Mesodermal cell (in vitro differentiated cells): ENCODE data around the gene MTG1.
"Not testable (repeated sequence)": the region's sequence is repeated elsewhere in the genome, so short reads cannot be mapped to it uniquely, and the experiment has no call there.

ENCODE experiments used
- H3K27ac ChIP-seq: 2 replicates; pipeline ENCODE4 v1.7.0; 2013; ENCODE audit warnings: mild to moderate bottlenecking, low read depth, low read length, moderate library complexity; ENCODE audit not compliant: severe bottlenecking
- H3K36me3 ChIP-seq: 2 replicates; pipeline ENCODE4 v1.7.1; 2013; ENCODE audit warnings: mild to moderate bottlenecking, low read length, moderate library complexity; ENCODE audit not compliant: control insufficient read depth, insufficient read depth
- H3K4me1 ChIP-seq: one replicate; pipeline ENCODE4 v1.7.1; 2013; ENCODE audit warnings: mild to moderate bottlenecking, low read length; ENCODE audit not compliant: insufficient read depth, control insufficient read depth, poor library complexity, severe bottlenecking
- H3K4me3 ChIP-seq: 2 replicates; pipeline ENCODE4 v1.7.0; 2013; ENCODE audit warnings: low read length, control low read depth, mild to moderate bottlenecking; ENCODE audit not compliant: insufficient read depth, poor library complexity, severe bottlenecking; ENCODE audit errors: extremely low read depth
- H3K9me3 ChIP-seq: 2 replicates; pipeline ENCODE4 v1.7.1; 2013; ENCODE audit warnings: mild to moderate bottlenecking, low read length, moderate library complexity; ENCODE audit not compliant: control insufficient read depth
- WGBS, 2 experiments: methylation state at CpG; one replicate each; pipeline ENCODE4 v1.1.5; 2013; ENCODE audit warnings: missing lambda C conversion rate in 2 of 2; ENCODE audit not compliant: insufficient coverage in 2 of 2; 5-methylcytosine and 5-hydroxymethylcytosine counted together

MTG1 gene

DNA sequence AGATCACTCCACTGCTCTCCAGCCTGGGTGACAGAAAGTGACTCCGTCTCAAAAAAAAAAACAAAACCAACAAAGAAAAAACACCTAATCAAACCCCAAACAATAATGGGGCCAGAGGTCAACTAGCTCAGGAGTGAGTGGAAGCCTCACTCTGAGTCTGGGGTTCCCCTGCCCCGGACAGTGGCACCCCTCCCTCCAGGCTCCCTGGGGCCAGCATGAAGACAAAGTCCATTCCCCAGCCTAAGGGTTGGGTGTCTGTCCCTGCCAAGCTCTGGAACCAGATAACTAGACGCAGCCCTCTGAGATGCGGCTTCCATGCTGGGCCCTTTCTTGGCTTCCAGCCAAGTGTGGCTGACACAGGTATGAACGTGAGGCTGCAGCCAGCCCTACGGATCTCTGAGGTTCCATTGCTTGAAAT is 34.4 kb upstream of the MTG1 start:
- peaks cover 49% of the 10 kb centered on the region for H3K36me3 ChIP-seq
- 62 to 85% methylated on average over 5 to 6 of the region's 6 CpGs for WGBS, 2 experiments

DNA sequence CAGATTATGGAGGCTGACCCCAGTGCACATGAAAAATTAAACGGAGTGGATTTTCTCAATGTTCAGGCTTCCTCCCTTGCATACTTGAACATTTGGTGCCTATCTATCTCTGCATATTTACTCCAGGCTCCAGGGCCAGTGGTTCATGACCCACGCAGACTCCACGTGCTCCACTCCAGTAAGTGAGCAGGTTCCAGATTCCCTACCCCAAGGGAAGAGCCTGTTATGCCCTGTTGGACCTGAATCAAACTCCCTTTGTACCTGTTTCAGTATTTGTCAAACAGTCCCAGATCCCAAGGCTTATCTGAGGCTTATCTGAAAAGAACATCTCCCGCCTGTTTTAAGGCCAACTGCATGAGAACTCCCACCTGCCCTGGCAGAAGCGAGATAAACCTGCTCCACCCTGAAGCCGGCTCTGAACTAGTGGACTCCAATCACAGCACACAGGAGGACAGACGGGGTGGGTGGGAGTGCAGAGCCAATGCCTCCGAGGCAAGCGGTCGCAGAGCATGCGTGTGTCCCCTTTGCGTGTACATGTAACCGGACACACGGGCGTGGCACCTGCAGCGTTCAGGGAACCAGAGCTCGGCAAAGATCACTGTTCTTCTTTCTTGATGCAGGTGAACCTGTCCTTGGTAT is 33.9 kb upstream of the MTG1 start:
- Histone ChIP-seq H3K4me3 (no peak overlapping the region), H3K9me3 (no peaks in the 10 kb centered on the region), H3K36me3 (peaks cover 50% of the 10 kb centered on the region), H3K4me1 (peaks cover 5% of the 10 kb centered on the region), H3K27ac (no peak overlapping the region)
- 93 to 94% methylated on average over 17 of the region's 17 CpGs for WGBS, 2 experiments

More for the DNA sequence above, 34.4 kb upstream of the MTG1 start:
- no peak overlapping the region for H3K27ac ChIP-seq
- peaks cover 5% of the 10 kb centered on the region for H3K4me1 ChIP-seq
- H3K9me3 ChIP-seq, result no peaks in the 10 kb centered on the region
- H3K4me3 ChIP-seq, result no peak overlapping the region

DNA sequence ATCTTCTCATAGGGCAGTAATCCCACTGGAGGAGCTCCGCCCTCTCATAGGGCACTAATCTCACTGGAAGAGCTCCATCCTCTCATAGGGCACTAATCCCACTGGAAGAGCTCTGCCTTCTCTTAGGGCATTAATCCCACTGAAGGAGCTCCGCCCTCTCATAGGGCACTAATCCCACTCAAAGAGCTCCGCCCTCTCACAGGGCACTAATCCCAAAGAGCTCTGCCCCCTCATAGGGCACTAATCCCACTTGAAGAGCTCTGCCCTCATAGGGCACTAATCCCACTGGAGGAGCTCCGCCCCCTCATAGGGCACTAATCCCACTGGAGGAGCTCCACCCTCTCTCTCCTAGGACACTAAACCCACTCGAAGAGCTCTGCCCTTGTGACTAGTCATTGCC is 32.7 kb upstream of the MTG1 start:
- no peak overlapping the region for H3K27ac ChIP-seq
- peaks cover 2% of the 10 kb centered on the region for H3K4me1 ChIP-seq
- WGBS, 2 experiments, result 85 to 100% methylated on average over 2 of the region's 5 CpGs
- H3K9me3 ChIP-seq, result no peaks in the 10 kb centered on the region
- H3K36me3 ChIP-seq, result peaks cover 53% of the 10 kb centered on the region
- no peak overlapping the region for H3K4me3 ChIP-seq

DNA sequence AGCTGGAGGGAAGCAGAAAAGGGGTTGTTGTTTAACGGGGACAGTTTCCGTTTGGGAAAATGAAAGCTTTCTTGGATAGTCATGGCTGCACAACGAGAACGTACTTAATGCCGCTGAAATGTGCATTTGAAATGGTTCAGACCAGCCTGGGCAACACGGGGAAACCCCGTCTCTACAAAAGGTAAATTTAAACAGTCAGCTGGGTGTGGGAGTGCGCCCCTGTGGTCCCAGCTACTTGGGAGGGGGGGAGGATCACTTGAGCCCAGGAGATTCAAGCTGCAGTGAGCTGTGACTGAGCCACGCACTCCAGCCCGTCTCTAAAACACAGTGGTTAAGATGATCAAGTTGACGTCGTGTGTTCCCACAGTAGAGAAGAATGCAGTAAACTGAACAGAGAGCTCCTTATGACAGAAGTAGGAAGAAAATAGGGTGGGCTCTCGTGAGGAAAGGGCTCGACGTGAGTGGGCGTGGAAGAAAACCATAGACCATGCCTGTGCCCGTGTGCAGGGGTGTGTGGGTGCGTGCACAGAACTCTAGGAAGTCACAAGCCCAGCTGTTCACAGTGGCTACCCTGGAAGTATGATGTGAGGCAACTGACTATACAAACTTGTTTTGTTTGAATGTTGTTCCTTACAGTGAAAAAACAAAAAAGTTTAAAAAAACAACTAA is 32.0 kb upstream of the MTG1 start:
- 89% methylated on average over 12 to 18 of the region's 18 CpGs for WGBS, 2 experiments
- no peaks in the 10 kb centered on the region for H3K4me1 ChIP-seq
- H3K27ac ChIP-seq, result no peak overlapping the region
- peaks cover 57% of the 10 kb centered on the region for H3K36me3 ChIP-seq
- H3K4me3 ChIP-seq, result no peak overlapping the region
- no peaks in the 10 kb centered on the region for H3K9me3 ChIP-seq

DNA sequence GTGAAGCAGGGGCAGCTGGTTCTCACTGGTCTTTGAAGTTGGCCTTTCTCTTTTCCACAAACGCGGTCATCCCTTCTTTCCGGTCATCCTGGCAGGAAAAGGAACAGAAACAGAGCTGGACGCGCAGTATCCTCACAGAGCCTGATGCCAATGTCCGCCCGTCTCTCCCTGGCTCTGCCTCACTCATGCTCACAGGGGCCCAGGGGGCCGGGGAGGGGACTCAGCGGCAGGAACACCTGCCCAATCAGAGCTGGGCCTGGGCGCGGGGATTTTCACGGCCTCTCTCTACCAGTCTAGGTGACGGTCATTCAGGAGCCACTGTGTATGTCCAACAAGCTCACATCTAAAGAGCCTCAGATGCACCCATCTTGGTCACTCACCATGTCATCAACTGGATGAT is 31.1 kb upstream of the MTG1 start:
- H3K27ac ChIP-seq, result no peak overlapping the region
- no peaks in the 10 kb centered on the region for H3K9me3 ChIP-seq
- H3K4me3 ChIP-seq, result no peak overlapping the region
- no peaks in the 10 kb centered on the region for H3K4me1 ChIP-seq
- peaks cover 59% of the 10 kb centered on the region for H3K36me3 ChIP-seq
- WGBS, 2 experiments, result 93 to 98% methylated on average over 13 of the region's 13 CpGs

DNA sequence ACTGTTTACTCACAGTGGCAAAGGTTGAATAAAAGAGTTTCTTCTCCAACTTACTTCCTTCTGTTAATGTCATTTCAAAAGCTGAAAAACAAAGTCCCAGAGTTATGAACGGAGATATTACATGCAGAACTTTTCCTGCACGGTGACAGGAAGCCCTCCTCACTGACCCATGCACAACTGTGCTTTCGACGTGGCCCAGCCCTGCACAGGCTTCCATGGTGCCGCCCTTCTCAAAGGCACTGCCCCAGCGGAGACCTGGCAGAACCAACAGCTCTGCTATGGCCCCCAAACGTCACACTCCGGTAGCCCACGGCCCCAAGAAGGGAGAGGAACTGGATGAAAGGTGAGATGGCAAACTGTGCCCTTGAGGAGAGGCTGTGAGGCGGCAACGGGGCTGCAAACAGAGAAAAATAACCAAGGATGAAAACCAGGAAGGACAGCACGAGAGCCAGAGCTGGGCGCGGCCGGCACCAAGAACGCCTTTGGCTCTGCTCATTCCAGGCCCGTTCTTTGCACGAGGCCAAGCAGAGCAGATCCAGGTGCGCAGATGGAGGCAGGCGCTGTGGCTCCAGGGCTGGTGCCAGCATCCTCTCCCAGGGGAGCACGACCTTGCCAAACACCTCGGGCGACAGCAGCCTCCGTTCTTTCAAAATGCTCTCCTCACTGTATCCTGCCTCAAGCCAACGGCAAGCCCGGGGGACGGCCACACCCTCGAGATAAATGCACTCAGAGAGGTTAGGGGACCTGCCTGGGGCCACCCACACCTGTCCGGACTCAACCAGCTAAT is 29.1 kb upstream of the MTG1 start:
- Histone ChIP-seq H3K27ac (no peak overlapping the region), H3K36me3 (peaks cover 78% of the 10 kb centered on the region), H3K4me3 (no peak overlapping the region), H3K9me3 (no peaks in the 10 kb centered on the region), H3K4me1 (no peaks in the 10 kb centered on the region)
- 92 to 98% methylated on average over 24 to 25 of the region's 29 CpGs for WGBS, 2 experiments

DNA sequence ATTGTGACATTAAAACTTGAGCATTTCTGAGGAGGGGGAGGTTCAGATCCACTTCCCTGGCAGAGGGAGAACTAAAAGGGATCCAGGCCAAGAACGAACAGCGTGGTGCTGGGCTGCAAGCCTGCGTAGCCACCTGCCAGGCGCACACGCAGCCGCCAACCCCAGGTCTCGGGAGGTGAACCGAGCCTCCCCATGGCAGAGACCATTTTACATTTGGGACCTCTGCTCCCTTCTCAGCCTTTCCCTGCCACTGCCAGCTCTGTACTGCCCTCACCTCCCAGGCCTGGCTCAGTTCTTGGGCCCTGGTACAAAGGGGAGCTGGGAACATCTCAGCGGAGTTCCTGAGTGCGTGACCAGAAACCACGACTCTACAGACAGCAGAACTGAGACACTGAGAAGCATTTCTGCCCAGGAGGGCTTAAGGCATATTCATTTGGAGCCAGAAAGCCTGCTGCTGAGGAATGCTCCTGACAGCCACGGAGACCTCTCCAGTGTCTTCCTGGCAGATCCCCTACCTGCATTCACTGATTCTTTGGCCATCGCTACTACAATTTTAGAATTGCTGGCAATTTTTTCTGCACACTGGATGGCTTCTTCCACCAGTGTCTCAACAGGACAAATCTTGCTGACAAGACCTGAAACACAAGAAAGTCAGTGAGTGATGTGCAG is 28.4 kb upstream of the MTG1 start:
- no peaks in the 10 kb centered on the region for H3K9me3 ChIP-seq
- H3K27ac ChIP-seq, result no peak overlapping the region
- H3K4me3 ChIP-seq, result no peak overlapping the region
- peaks cover 86% of the 10 kb centered on the region for H3K36me3 ChIP-seq
- 87 to 99% methylated on average over 8 to 13 of the region's 13 CpGs for WGBS, 2 experiments
- no peaks in the 10 kb centered on the region for H3K4me1 ChIP-seq

DNA sequence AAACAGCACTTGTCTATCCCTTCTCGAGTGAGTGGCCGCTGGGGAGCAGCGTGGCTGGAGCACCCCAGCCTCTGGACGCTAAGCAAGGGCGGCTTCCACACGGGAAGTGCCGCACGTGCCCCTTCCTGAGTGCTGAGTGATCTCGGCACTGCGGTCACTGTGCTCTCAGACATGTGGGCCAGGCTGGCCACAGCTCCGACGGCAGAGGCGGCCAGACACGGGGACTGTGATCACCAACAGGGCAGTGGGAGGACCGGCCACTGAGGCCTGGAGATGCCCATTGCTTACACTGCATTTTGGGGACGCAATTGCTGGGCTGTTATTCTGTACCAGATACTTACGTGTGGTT is 27.9 kb upstream of the MTG1 start:
- Histone ChIP-seq H3K4me1 (no peaks in the 10 kb centered on the region), H3K4me3 (no peak overlapping the region), H3K27ac (no peak overlapping the region), H3K36me3 (peaks cover 88% of the 10 kb centered on the region), H3K9me3 (no peaks in the 10 kb centered on the region)
- 86 to 89% methylated on average over 13 to 17 of the region's 17 CpGs for WGBS, 2 experiments

DNA sequence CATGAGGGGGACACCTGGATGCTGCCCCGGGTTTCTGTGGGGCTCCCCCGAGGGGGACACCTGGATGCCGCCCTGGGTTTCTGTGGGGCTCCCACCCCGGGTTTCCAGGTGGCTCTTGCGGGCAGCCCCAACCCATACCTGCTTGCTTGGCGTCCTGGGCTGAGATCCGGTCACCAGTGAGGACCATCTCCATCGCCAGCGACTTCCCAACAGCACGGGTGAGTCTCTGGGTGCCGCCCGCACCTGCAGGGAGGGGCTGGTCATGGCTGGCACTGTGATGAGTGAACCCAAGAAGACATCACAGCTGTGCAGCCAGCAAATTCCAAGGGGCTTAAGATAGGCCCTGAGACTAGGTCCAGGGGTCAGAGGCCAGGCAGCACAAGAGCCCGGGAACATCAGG is 27.2 kb upstream of the MTG1 start:
- no peaks in the 10 kb centered on the region for H3K9me3 ChIP-seq
- no peak overlapping the region for H3K4me3 ChIP-seq
- H3K36me3 ChIP-seq, result peaks cover 87% of the 10 kb centered on the region
- H3K27ac ChIP-seq, result no peak overlapping the region
- H3K4me1 ChIP-seq, result no peaks in the 10 kb centered on the region
- 98 to 99% methylated on average over 13 of the region's 13 CpGs for WGBS, 2 experiments

DNA sequence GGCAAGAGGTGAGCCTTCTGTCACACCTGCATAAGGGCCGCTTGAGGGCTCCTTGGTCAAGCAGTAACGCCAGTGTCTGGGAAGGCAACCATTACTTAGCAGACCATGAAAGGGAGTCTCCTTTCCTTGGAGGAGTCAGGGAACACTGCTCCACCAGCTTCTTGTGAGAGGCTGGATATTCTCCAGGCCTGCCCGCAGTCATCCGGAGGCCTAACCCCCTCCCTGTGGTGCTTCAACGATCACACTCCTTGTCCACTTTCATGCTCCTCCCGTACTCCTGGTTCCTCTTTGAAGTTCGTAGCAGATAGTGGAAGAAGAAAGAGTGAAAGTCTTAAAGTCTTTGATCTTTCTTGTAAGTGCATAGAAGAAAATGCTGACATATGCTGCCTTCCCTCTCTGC is 26.5 kb upstream of the MTG1 start:
- not testable (repeated sequence) for H3K9me3 ChIP-seq, H3K4me1 ChIP-seq, H3K27ac ChIP-seq, H3K4me3 ChIP-seq
- H3K36me3 ChIP-seq, result peaks cover 80% of the 10 kb centered on the region
- WGBS, 2 experiments, result 80% methylated on average over 1 of the region's 7 CpGs; no CpG with 5 or more reads in 1 of the 2 experiments
